HPDE6-E6E7 (cell line): ENCODE measurements around the gene KCTD1.

Source experiments
- DNase-seq: peaks from one replicate; pipeline ENCODE4 v3.0.0; 2011; ENCODE audit warnings: missing footprints; ENCODE audit errors: extremely low spot score

The KCTD1 gene

DNA sequence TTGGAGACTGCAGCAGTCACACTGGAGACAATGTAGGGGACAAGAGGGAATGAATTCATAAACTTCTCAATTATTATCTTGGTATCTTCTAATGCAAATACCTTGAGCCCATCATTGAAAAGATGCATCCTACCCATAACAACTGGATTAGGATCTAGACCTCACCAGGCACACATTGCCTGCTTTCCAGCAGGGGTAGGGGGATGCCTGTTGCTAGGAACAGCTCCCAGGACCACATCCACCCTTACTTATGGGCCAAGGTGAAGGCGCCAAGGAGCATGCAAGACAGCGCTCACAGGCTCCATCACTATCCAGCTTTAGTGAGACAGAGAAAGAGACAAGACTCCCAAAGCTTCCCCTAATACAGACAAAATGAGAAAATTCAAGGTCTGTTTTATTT lies 24.4 kb downstream of the KCTD1 start:
- no peak for DNase-seq

DNA sequence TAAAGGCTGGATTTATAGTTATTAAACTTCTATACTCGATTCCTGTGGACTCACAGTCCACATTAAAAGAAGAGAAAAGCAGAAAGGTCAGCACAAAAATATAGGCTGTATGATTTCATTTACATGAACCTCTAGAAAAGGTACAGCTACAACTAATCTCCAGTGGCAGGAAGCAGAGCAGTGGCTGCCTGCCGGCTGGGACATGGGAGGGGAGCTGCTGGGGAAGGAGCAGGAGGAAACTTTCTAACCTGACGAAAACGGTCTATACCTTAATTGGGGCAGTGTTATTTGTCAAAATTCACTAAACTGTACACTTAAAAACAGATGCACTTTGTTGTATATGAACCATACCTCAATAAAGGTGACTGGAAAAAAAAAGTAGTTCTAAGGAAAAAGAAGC lies 26.7 kb downstream of the KCTD1 start:
- no peak for DNase-seq

DNA sequence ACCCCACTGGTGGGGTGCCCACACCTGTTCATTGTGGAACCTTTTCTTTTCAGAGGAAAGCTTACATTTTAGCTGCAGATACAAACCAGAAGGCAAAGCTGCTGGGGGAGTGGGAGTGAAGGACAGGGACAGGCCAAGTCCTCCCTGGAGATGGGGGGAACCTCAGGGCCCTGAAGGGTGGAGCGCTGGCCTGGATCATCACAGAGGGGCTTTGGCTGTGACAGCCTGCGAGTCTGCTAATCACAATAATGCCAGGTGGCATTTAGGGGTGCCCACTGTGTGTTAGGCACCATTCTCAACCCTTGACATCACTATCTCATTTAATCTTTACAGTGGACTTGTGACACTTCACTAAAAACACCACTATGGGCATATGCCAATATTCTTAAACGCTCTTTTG lies 27.4 kb downstream of the KCTD1 start:
- DNase-seq = no peak

DNA sequence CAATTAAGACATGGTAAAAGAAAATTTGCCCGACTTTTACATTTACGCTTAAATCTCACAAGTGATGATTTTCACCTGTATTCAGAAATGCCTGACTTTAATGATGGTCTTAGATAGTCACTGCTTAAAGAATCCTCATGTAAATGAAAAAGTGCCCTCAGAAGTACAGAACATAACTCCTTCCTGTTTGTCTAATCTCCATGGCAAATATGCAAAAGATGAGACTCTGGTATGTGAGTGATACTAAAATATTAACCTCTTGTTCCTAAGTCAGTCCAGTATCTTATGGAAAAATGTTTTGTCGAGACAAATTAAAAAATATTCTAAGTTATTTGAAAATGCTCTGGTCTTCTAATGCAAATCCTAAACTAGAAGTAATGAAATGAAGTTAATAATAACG lies 29.2 kb downstream of the KCTD1 start:
- DNase-seq = no peak

DNA sequence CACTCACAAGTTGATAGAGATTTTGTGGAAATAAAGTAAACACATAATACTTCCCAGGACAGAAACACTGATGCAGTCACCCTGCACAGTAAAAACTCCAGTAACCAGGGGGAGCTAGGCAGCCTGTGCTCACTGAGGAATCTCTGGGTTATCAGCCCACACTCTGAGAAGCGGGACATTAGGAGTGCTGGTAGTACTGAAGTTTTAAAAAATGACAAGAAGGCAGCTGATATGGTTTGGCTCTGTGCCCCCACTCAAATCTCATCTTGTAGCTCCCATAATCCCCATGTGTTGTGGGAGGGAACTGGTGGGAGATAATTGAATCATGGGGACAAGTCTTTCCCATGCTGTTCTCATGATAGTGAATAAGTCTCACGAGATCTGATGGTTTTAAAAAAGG lies 31.4 kb downstream of the KCTD1 start:
- DNase-seq = no peak

DNA sequence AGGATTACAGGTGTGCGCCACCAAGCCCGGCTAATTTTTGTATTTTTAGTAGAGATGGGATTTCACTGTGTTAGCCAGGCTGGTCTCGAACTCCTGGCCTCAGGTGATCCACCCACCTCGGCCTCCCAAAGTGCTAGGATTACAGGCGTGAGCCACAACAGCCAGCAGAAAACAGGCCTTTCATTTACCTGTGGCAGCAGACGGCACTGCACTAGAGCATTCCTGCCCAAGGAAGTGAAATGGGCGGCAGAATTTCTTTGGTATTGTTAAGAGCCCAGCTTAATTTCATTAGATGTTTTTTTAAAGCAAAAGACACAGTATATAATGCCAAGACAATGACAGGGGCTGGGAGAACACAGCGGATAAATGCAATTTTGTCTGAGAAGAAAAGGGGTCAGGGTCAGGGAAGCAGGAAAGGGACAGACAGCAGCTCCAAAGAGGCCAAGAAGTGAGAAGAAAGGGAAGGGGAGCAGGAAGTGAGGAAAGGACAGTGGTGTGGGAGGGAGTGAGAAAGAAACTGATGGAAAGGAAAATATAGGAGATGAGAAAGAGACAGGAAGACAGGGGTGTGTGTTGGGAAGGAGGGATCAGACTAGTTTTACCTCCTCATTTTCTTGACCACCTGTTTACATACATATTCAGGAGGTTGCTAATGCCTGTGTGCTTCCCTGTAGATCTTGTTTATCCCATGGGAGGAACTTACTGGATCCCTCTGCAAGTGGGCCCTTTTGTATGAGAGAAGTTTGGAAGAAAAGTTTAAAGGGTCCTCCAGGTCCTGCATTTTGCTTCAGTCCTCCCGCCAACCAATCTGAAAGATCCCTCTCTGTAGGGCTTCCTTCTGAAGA lies 32.5 kb downstream of the KCTD1 start:
- no peak for DNase-seq

DNA sequence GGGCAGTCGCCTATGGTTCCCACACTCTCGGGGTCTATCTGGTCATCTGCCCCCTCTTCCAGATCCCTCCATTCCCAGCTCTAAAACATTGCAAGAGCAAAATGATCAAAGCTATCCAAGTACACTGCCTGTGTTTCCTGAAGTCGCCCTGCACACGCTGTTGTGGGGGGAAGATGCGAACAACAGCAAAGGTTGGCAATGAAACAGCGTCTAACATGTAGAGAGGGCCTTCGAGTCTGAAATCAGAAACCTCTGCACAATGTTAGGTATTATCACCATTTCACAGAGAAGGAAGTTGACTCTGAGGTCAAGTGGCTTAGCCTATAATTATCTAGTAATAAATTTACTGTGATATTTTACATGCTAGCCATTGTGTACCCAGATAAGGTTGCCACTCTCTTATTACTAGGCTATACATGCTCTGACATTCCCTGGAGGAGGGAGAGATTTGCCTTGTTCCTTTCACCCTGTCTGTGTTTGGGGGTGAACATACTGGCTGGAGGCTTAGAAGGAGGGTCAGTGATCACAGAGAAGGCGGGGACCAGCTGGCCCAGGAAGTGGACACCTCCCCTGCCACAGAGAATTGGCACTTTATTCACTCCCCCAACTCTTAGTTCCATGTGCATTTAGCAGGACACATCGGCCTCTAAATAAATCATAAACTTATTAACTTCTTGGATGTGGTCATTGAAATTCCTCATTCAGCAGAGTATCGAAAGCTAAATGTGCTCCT lies 36.8 kb downstream of the KCTD1 start:
- DNase-seq = no peak

DNA sequence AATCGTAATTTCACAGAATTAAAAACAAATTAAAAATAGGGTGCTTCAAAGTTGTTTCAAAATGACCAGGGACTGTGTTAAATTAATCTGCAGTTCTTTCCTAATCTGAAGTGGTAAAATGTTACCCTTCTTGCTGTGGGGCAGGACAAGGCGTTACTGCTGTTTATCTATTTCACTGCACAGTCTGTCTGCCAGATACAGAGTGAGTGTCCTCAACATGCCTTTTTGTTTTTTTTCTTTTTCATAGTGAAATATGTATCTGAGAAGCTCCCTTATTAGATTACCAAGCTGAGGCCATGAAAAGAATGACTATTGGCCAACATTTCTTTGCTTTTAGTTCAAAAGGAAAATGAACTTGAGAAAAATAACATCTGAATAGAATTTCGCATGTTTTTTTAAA lies 38.0 kb downstream of the KCTD1 start:
- DNase-seq = no peak

DNA sequence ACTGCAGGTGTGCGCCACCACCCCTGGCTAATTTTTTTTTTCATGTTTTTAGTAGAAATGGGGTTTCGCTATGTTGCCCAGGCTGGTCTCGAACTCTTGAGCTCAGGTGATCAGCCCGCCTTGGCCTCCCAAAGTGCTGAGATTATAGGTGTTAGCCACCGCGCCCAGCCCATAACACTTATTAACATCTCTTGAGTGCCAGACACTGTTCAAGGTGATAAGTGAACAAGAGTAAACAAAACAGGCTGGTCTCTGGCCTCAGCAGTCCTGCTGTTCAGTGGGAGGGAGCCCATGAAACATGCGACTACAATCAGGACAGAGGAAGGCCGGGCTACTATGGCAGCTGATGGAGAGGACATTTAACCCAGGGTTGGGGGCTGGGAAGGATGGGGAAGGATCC lies 42.3 kb downstream of the KCTD1 start:
- no peak for DNase-seq

DNA sequence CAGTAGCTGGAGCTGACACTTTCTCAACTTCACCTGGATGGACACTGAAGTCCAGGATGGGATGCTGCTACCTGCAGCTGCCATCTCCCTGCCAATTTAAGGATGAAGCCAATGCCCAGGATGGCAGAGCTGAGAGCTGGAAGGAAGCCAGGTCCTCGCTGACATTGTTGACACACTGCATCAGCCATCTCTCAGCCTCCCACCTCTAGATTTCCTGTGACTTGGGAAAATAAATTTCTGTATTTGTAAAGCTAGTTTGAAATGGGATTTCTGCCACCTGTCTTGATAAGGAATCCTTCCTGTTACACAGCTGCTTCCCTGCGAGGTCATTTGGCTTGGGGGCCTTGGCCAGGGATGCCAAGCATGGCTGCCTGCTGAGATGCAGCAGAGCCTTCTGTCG lies 43.5 kb downstream of the KCTD1 start:
- no peak for DNase-seq

DNA sequence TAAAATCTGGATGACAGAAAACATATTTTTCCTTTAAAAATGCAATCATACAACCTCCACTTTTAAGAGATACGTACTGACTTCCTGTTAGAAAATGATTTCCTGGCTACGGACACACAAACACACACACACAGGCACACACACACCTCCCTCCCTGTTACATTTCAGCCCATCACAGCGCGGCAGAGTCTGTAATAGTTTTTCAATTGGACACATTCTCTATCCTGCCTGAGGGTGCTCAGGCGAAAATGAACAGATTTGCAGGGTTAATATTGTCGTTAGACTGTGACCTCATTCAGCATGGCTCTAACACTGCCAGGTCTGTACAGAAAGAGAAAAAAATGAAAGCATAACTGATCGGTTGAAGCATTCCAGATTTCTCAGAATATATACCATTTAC lies 45.0 kb downstream of the KCTD1 start:
- DNase-seq = no peak

DNA sequence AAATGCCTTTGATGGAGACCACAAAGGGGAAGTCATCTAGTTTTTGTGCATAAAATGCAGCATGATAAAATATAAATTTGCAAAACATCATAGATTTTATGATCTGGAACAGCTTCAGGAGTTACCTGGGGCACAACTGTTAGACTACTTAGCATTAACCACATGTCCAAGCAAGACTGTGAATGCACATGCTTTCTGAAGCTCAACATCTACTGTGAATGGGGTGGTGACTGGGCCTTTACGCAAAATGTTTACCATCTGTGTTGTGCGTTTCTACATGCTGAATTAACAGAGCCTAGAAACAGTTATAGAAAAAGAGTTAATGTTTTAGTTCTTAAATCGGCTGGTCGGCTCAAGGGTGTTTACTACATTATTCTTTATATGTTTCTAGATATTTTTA lies 45.5 kb downstream of the KCTD1 start:
- no peak for DNase-seq

DNA sequence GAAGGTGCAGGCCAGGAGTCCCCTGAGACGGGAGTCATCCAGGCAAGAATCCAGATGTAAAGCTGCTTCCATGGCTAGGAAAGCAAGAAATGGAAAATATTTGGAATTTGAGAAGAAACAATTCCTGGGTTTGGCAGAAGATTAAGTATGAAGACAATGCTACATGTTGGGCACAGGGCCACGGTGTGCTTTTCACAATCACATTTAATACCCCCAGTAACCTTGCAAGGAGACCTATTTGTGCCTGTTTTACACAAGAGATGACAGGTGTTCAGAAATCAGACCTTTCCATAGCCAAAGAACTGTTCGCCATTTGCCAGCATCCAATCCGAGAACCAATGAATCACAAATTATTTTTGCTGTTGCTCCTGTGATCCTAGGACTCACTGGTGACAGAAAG lies 50.5 kb downstream of the KCTD1 start:
- DNase-seq = no peak

DNA sequence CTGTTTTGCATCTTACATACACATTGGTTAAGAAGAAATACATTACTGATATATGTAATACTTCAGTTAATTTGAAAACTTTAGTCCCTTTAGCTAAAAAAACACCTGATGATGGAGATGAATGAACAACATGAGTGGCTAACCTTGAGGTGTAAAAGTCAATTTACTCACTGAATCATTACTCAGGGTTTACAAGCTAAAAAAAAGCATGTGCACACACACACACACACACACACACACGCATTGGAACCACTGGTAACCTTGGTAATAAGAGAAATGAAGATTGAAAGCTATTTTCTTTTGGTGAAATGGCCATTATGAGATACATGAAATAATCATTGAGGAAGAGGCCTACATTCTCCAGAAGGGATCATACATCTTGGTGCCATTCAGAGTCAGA lies 51.8 kb downstream of the KCTD1 start:
- no peak for DNase-seq

DNA sequence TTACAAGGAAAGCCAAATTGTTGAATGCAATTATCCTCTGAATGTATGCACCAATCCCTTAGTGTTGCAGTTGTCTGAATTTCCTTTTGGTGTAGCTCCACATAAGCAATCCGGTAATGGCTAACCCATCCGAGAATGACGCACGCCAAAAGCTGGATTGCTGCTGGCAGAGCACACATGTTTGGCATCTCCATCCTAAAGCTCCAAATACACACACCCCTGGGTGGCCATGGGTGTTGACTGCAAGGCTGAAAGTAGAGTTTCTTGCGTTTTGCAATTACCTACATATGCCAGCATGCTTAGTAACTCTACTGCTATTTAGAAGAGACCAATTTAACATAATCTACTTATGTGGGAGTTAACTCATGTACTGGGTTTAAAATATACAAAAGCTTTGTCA lies 53.1 kb downstream of the KCTD1 start:
- no peak for DNase-seq

DNA sequence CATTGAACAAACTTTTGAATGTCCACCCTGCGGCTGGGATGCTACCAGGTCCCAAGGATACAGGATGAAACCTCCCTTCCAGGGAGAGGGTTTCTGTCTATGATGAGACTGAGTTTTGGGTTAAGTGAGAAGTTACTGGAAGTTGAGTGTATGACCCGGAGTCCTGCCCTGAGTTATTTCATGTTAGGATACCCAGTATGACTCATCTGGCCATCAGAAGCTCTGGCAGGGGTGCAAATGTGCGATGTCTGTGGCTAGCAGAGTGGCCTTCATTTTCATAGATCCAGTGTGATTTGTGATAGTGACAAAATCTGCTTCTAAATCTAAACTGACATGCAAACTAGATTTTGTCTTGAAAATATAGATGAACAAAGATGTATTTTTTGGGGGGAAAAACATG lies 55.3 kb downstream of the KCTD1 start:
- no peak for DNase-seq

DNA sequence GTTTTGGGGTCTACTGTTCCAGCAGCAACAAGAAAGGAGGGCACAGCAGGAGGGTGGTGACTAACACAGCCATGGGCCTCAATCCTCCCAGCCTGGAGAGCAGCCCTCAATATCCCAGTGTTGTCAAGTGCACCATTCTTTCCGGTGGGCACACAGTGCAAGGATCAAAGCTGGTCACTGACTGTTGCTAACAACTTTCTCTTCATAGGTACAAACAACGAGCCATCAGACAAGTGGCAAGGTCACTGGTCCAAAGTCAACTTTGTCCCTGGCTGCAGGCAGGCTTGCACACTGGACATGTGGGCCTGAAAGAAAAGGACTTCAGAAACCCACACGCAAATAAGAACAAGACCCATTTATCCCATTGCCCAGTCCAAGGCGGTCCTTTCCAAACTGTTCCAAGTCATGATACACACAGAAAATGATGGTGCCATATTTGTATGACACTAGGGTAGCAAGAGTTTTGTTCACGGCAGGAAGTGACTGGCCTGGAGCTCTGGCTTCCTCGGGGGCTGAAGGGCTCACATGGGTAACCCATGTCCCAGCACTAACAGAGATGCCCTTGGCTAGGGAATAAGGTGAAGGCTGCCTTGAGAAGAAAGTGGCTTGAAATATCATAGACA lies 57.0 kb downstream of the KCTD1 start:
- DNase-seq = no peak

DNA sequence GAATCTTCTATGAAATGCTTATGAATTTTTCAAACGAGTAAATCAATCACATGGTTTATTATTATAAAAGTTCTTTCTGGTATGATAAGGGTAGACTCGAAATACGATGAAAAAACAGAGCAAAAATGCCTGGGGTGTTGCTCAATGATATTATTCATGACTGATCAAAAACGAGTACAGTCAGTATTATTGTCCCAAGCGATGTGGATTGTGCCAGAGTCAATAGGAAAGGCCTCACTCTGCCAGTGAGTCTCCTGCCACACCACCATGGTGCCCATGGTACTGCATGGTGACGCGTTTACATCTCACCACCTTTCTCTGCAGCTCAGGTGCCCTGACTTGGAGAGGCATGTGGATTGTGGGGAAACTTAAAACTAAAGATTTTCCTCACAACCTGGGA lies 58.5 kb downstream of the KCTD1 start:
- DNase-seq = no peak

DNA sequence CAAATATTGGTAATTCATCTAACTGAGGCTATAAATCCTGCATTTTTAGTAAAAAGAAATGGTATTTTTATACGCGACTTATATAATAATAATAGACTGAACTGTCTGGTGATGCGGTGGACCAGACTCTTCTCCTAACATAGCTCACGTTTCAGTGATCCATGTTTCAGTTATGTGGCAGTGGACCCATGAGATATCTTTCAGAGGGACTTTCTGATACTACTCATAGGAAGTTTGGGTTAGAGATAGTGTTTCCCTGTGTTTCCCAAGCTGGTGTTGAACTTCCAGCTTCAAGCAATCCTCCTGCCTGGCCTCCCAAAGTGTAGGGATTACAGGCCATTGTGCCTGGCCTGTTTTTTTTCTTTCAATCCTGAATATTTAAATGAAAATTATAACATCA lies 59.2 kb downstream of the KCTD1 start:
- no peak for DNase-seq

DNA sequence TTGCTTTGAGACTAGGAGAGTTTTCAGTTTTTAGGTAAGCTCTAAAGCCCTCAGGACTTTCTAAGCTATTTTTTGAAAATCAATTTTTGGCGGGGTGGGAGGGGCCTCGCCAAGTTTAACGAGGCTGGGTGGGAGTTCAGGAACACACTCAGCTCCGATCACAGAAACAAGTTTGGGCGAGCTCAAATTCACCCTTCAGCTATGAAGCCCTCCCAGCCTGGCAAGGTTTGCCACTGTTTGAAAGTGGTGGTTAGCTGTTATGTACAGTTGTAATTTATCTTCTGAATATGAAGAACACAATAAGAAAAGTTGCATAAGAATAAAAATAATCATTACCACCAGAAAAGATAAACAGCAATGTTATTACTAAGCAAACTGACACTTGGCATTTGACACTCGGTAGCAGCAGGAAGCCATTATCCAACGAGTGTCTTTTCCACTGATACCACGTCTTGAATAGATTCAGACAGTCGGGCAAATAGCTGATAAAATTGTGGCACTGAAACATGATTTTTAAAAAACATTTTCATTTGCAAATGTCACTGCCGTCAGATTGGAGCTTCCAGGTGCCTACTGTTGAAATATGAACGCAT lies 59.8 kb downstream of the KCTD1 start:
- DNase-seq = peak; percentile 60

DNA sequence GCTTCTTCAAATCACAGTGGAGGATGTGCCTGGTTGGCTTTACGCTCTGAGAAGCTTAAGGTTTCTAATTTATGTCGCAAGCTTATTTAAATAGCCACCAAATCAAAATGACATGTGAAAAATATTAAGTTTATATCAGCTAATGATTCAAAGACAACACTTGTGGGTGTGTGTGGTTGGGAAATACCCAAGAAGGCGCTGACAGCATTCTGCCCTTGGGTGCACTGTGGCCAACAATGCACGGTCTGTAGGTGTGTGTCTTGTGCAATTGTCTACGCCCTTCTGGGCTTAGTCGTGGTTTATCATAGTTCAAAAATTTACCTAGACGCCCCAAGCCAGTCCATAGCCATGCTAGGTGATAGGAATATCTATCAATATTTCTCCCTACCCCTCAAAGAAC lies 60.9 kb downstream of the KCTD1 start:
- peak; percentile 92 for DNase-seq

DNA sequence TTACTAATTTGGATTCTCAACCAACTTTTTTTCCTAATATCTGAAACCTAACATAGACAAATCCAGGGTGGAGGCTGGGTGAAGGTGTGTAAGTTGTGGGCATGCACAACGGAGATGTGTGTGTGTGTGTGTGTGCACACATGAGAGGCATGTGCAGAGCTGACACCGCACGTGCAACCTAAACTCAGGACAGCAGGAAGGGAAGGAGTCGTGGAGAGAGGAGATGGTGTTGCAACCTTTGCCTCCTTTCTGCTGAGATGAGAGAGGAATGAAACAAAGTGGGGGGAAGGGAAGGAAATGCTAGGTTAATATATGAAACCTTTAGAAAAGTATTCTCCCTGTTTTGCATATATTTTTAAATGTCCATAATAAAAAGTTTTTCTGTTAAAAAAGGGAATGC lies 64.7 kb downstream of the KCTD1 start:
- no peak for DNase-seq

DNA sequence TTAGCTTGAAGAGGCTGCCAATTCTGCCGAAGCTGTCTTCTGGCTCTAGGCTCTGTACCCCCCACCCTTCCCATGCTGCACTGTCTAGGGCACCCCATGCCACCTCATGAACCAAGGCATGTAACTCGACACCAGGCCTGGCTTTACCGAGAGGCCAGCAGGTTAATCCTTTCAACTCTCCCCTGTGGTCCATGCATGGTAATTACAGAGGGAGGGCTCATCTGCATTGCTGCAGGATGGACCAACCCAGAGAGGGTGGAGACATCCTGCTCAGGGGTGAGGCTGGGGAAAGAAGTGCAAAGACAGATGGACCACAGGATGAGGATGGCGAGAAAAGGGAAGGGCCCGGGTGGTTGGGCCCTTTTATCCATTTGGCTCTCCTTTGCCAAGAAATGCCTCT lies 65.8 kb downstream of the KCTD1 start:
- DNase-seq = no peak
